SH-SY5Y (cell line): ENCODE results near the gene CECR2.

Source experiments
- GATA2 ChIP-seq: IDR thresholded peaks from 2 replicates; pipeline ENCODE4 v1.6.1; 2011; ENCODE audit warnings: mild to moderate bottlenecking, low read depth, low read length
- GATA3 ChIP-seq: IDR thresholded peaks from 2 replicates; pipeline ENCODE4 v1.6.1; 2011; ENCODE audit warnings: low read depth, mild to moderate bottlenecking, low read length, moderate library complexity

Gene CECR2

DNA sequence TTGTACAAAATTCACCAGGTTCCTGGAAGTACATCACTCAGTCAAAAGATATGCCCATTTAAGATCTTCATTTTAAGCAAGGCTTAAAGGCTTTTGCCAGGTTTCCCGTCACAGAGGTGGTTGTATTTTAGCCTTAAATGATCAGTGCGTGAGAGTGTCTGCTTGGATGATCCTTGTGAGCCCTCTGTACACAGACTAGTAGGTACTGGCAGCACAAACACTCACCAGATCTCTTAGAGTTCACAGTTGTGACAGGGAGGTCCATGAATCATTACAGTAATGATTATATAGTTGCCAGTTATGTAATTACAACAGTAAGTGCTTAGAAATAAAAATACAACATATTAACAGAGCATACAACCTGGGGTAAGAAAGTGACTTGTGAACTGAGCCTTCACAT is 109.9 kb downstream of the CECR2 start:
- TF ChIP-seq GATA3 (no peak), GATA2 (no peak)

DNA sequence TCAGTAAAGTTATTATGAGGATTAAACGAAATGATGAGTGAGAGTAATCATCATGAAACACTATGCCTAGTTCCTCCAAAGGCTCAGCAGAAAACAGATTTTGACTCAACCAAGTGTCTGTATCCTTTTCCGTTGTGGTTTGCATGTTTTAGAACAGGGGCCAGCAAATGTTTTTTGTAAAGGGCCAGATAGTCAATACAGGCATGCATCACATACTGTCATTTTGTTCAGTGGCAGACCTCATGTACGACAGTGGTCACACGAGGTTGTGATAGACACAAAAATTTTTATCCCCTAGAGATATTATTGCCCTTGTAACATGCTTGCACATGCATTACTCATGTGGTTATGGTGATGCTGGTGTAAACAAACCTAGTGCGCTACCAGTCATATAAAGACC is 112.2 kb downstream of the CECR2 start:
- TF ChIP-seq GATA3: no peak
- no peak for TF ChIP-seq GATA2

DNA sequence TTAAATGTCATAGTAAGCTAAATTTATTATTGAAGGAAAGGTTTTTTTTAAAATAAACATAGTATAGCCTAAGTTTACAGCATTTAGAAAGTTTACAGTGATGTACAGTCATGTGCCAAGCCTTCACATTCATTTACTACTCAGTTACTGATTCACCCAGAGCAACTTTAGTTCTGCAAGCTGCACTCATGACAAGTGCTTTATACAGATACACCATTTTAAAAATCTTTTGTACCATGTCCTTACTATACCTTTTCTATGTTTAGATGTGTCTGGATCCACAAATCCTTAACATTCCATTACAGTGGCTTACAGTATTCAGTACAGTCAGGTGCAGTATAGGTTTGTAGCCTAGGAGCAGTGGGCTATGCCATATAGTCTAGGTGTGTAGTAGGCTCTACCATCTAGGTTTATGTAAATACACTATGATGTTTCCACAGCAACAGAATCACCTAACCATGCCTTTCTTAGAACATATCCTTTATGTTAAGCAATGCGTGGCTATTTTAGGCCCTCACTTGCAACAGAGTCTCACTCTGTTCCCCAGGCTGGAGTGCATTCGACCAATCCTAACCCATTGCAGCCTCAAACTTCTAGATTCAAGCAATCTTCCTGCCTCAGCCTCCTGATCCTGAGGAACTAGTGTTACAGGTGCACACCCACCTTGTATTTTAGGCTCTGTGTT is 114.6 kb downstream of the CECR2 start:
- TF ChIP-seq GATA3 (no peak), GATA2 (no peak)

DNA sequence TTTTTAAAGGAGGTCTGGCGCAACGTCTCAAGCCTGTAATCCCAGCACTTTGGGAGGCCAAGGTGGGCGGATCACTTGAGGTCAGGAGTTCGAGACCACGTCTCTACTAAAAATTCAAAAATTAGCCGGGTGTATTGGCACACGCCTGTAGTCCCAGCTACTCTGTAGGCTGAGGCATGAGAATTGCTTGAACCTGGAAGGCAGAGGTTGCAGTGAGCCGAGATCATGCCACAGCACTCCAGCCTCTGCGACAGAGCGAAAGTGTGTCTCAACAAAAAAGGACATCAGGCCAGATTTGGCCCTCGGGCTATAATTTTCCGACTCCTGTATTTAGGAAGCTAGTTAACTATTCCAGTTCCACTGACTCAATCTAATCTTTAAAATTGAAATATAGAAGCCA is 115.3 kb downstream of the CECR2 start:
- TF ChIP-seq GATA2: no peak
- TF ChIP-seq GATA3: no peak

DNA sequence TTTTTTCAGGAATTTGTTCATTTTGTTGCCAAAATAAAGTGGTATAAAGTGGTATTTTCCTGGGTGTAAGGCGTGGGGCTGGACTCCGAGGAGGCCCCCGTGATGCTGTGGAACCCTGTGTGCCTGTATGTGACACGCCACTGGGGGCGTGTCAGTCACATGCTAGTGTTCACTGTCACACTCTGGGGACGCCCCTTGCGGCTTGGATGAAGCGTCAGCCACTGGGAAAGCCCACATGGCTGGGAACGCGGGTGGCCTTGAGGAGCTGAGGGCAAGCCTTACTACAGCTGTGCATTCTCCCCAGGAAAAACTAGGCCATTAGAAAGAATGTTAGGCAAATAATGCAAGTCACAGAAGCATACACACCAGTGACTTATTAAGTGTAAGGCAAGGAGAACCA is 117.1 kb downstream of the CECR2 start:
- TF ChIP-seq GATA2 (no peak), GATA3 (no peak)

DNA sequence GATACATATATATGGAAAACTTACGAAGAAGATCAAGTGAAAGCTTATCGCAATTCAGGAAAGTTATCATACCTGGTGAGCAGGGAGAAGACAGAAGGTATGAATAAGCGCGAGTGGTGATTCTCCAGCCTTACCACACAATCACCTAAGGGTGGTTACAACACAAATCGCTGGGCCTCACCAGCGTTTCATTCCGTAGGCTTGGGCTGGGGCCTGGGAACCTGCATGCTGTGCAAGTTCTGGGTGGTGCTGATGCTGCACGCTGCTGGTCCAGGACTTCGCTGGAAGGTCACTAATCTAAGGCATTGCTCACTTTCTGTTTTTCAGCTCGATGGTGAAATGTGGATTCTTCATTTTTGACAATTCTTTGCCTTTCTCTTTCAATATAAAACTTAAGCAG is 117.5 kb downstream of the CECR2 start:
- TF ChIP-seq GATA2 (no peak), GATA3 (no peak)

DNA sequence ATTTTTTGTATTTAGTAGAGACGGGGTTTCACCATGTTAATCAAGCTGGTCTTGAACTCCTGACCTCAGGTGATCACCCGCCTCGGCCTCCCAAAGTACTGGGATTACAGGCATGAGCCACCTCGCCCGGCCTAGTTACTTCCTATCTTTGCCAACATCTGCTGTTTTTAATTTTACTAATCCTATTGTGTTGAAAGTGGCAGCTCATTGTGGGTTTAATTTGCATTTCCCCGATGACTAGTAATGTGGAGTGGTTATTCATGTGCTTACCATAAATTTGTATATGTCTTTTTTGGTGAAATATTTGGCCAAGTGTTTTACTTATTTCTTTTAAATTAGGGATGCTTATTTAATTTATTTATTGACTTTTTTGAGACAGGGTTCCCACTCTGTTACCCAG is 119.8 kb downstream of the CECR2 start:
- TF ChIP-seq GATA3 (no peak), GATA2 (no peak)

DNA sequence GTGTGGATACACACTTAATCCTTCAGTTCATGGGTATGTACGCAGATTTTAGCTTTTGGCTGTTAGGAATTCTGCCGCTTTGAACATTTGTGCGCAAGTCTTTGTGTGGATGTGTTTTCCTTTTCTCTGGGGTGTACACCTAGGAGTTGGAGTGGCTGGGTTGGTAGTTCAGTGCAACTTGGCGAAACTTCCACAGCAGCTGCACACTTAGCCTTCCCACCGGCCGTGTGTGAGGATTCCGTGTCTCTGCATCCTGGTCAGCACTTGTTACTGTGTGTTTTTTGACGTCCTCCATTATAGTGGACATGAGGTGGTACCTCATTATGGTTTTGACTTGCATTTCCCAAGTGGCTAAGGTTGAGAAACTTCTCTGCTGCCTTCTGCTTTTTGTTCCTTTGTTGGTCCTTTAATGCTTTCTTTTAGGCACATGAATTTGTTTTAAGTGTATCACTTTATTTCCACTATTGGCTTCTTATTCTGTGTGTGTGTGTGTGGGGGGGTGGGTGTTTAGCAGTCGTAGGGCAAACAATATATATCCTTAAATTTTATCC is 121.9 kb downstream of the CECR2 start:
- no peak for TF ChIP-seq GATA2
- TF ChIP-seq GATA3: no peak

DNA sequence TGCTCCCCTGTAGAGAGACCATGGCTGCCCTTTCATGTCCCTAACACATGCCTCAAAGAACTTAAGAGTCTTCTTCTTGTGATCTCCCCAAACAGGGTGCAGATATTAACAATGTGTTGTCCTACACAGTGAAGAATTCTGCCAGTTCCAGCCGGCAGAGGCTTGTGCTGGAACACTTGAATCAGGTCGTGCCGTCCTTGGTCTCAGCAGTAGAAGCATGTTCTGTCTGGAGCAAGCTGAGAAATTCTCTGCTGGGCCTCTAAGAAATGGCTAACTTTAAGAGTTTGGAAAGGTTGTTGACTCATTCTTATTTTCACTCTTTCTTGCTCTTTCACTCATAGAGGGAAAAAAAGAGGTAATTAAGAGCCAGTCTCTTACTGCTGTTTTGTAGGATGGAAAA is 123.0 kb downstream of the CECR2 start:
- TF ChIP-seq GATA3: no peak
- no peak for TF ChIP-seq GATA2

DNA sequence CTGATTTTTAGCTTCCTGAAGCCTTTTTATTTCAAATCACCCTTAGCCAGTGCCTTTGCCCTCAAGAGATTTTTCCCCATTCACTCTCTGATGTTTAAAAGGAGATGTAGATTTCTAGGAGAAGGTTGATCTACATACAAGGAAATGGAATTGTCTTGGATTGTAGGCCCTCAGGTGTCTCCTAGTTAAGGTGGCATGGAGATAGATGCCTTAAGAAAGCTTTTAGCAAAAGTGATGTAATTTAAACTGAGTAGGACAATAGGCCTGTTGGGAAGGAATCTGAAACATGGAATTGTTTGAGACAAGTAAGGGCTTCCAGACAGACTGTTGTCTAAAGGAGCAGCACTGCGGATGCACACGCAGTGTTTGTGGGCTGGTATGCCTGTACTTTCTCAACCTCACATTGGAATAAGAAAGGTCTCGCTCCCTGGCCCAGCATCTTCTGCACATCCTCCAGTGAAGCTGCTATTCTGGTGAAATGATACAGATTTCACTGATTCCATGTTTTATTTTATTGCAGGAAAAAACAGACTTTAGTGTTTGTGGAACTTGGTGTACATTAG is 124.2 kb downstream of the CECR2 start:
- TF ChIP-seq GATA2: no peak
- TF ChIP-seq GATA3: no peak

DNA sequence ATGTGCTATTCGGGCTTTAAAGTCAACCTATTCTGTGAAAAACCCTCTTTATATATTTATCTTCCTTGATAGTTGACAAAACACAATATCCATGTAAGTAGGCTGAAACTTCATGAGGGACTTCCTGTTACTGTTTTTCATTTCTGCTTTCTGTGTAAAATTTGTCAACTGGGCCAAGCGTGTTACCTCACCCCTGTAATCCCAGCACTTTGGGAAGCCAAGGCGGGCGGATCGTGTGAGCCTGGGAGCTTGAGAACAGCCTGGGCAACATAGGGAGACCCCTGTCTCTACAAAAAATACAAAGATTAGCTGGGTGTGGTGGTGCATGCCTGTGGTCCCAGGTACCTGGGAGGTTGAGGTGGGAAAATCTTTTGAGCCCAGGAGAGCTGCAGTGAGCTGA is 127.6 kb downstream of the CECR2 start:
- TF ChIP-seq GATA2 (no peak), GATA3 (no peak)

DNA sequence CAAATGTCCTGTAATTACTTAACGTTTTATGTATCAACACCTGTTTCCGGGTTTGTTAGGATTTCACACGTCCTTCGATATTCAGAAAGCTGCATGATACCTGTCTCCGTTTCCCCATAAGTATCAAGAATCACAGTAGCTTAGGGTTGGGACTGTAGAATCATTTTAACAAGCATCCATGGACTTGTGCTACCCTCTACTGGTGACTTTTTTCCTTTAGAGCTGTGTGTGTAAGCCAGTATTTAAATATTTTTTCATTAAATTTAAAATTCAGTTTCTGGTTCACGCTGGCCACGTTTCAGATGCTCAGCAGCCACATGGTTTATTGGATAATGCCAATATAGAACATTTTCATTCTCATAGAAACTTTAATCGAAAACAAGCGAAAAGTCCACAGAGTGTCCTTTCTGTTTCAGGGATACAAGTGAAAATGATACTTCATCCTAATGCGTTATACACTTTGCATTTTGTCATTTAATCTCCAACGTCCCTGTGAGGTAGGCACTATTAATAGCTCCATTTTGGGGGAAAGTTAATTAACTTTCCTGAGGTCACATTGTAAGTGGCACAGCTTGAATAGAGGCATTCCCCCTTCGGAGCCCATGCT is 132.5 kb downstream of the CECR2 start:
- TF ChIP-seq GATA2 (no peak), GATA3 (no peak)

DNA sequence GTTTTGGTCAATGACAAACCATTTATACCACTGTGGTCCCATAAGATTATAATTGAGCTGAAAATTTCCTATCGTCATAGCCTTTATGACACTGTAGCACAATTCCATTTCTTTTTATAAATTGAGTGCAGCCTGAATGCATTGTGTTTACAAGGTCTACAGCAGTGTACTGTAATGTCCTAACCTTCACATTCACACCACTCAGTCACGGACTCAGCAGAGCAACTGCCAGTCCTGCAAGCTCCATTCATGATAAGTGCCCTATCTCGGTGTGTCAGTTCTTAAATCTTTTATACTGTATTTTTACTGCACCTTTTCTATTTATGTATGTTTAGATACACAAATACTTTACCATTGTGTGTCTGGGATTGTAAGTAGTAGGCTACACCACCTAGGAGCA is 138.8 kb downstream of the CECR2 start:
- no peak for TF ChIP-seq GATA3
- TF ChIP-seq GATA2: no peak

DNA sequence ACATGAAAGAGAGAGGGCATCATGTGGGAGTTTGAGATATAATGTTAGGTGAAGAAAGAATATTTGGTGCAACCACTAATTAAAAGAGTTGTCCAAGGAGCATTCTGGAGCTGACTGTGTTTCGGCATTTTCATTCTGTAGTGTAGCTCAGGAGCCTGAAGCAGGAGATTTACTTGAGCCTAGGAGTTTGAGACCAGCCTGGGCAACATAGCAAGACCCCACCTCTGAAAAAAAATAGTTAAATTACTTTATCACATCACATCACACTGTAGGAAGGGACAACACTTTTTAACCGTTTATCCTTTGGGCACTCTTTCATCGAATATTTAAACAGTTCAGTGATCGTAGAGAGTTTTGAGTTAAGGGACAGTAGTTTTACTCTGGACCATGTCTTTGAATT is 143.7 kb downstream of the CECR2 start:
- no peak for TF ChIP-seq GATA3
- TF ChIP-seq GATA2: no peak

DNA sequence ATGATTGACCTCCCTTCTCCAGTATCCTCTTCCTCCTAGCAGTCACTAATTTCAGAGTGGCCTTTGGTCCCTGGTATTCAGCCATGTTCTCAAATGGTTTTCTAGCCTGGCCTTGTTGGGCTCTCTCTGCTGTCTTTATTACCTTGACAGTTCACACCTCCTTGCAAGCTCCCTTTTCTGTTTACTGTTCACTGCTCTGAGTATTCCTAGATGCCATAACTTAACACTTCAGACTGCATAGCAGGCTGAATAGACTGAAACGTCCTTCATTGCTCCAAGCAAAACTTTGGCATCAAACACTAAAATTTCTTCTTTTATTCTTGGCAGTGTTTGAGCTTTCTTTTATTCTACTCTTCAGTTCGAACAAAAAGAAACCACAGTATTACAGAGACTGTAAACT is 144.4 kb downstream of the CECR2 start:
- no peak for TF ChIP-seq GATA2
- no peak for TF ChIP-seq GATA3
